ENCODE data around the gene SYT2. TPM values are rescaled to one million over a fixed set of nuclear protein-coding genes. Genes with fewer than 3 reads are reported as not detected.

Gene SYT2
- total RNA-seq, 1 experiment from 2014 or later = 12.1 TPM

- TF ChIP-seq JUN (CRISPR knock-in tag; IDR thresholded peaks at IDR 0.05) (no peak), NR3C1 (CRISPR knock-in tag; conservative IDR thresholded peaks at IDR 0.05; ENCODE audit: low read depth) (no peak), FOXP1 (CRISPR knock-in tag; IDR thresholded peaks at IDR 0.05; ENCODE audit: borderline replicate concordance) (peak; percentile 74; the same call in 1 of the 2 replicates), PREB (CRISPR knock-in tag; IDR thresholded peaks at IDR 0.05; ENCODE audit: borderline replicate concordance) (no peak), MYBL2 (CRISPR knock-in tag; IDR thresholded peaks at IDR 0.05) (0 out of 2 replicates have a peak, but pooled peaks have one; percentile 36), CTCF (IDR thresholded peaks at IDR 0.05) (no peak), ZNF396 (CRISPR knock-in tag; IDR thresholded peaks at IDR 0.05; ENCODE audit: borderline replicate concordance) (no peak), SP1 (CRISPR knock-in tag; conservative IDR thresholded peaks at IDR 0.05) (peak; percentile 30), AR (CRISPR knock-in tag; IDR thresholded peaks at IDR 0.05) (no peak), FOXJ3 (CRISPR knock-in tag; IDR thresholded peaks at IDR 0.05; ENCODE audit: borderline replicate concordance) (no peak), ATF1 (CRISPR knock-in tag; IDR thresholded peaks at IDR 0.05) (no peak), SMAD4 (CRISPR knock-in tag; IDR thresholded peaks at IDR 0.05) (no peak), CBFB (CRISPR knock-in tag; IDR thresholded peaks at IDR 0.05; ENCODE audit: low read depth) (no peak), RELA (CRISPR knock-in tag; IDR thresholded peaks at IDR 0.05; ENCODE audit: borderline replicate concordance) (no peak), ZNF416 (CRISPR knock-in tag; IDR thresholded peaks at IDR 0.05) (no peak), ATF6 (CRISPR knock-in tag; IDR thresholded peaks at IDR 0.05) (no peak)
- TF ChIP-seq, protein P1, sequence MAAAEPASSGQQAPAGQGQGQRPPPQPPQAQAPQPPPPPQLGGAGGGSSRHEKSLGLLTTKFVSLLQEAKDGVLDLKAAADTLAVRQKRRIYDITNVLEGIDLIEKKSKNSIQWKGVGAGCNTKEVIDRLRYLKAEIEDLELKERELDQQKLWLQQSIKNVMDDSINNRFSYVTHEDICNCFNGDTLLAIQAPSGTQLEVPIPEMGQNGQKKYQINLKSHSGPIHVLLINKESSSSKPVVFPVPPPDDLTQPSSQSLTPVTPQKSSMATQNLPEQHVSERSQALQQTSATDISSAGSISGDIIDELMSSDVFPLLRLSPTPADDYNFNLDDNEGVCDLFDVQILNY (CRISPR knock-in tag; IDR thresholded peaks at IDR 0.05) = peak; percentile 73
- TF ChIP-seq, protein P2, sequence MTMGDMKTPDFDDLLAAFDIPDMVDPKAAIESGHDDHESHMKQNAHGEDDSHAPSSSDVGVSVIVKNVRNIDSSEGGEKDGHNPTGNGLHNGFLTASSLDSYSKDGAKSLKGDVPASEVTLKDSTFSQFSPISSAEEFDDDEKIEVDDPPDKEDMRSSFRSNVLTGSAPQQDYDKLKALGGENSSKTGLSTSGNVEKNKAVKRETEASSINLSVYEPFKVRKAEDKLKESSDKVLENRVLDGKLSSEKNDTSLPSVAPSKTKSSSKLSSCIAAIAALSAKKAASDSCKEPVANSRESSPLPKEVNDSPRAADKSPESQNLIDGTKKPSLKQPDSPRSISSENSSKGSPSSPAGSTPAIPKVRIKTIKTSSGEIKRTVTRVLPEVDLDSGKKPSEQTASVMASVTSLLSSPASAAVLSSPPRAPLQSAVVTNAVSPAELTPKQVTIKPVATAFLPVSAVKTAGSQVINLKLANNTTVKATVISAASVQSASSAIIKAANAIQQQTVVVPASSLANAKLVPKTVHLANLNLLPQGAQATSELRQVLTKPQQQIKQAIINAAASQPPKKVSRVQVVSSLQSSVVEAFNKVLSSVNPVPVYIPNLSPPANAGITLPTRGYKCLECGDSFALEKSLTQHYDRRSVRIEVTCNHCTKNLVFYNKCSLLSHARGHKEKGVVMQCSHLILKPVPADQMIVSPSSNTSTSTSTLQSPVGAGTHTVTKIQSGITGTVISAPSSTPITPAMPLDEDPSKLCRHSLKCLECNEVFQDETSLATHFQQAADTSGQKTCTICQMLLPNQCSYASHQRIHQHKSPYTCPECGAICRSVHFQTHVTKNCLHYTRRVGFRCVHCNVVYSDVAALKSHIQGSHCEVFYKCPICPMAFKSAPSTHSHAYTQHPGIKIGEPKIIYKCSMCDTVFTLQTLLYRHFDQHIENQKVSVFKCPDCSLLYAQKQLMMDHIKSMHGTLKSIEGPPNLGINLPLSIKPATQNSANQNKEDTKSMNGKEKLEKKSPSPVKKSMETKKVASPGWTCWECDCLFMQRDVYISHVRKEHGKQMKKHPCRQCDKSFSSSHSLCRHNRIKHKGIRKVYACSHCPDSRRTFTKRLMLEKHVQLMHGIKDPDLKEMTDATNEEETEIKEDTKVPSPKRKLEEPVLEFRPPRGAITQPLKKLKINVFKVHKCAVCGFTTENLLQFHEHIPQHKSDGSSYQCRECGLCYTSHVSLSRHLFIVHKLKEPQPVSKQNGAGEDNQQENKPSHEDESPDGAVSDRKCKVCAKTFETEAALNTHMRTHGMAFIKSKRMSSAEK (CRISPR knock-in tag; IDR thresholded peaks at IDR 0.05; ENCODE audit: borderline replicate concordance) = no peak
- TF ChIP-seq, protein P3, sequence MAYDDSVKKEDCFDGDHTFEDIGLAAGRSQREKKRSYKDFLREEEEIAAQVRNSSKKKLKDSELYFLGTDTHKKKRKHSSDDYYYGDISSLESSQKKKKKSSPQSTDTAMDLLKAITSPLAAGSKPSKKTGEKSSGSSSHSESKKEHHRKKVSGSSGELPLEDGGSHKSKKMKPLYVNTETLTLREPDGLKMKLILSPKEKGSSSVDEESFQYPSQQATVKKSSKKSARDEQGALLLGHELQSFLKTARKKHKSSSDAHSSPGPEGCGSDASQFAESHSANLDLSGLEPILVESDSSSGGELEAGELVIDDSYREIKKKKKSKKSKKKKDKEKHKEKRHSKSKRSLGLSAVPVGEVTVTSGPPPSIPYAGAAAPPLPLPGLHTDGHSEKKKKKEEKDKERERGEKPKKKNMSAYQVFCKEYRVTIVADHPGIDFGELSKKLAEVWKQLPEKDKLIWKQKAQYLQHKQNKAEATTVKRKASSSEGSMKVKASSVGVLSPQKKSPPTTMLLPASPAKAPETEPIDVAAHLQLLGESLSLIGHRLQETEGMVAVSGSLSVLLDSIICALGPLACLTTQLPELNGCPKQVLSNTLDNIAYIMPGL (CRISPR knock-in tag; IDR thresholded peaks at IDR 0.05) = peak; percentile 51; the same call in 1 of the 2 replicates
- TF ChIP-seq, protein P4, sequence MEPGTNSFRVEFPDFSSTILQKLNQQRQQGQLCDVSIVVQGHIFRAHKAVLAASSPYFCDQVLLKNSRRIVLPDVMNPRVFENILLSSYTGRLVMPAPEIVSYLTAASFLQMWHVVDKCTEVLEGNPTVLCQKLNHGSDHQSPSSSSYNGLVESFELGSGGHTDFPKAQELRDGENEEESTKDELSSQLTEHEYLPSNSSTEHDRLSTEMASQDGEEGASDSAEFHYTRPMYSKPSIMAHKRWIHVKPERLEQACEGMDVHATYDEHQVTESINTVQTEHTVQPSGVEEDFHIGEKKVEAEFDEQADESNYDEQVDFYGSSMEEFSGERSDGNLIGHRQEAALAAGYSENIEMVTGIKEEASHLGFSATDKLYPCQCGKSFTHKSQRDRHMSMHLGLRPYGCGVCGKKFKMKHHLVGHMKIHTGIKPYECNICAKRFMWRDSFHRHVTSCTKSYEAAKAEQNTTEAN (CRISPR knock-in tag; IDR thresholded peaks at IDR 0.05) = no peak
Observed at GRCh38 chr1:202710070-202711045, at the start of gene SYT2 (continued).

Data from WTC11 (cell line).